HG02884 (cell line): ENCODE results near the gene VEPH1.
"Not testable (repeated sequence)": the region's sequence is repeated elsewhere in the genome, so short reads cannot be mapped to it uniquely, and the experiment has no call there.

Experiments
- ATAC-seq: cut with Tn5 transposase; IDR thresholded peaks from one replicate; pipeline ENCODE4 v1.9.1; 2021; ENCODE audit warnings: mild to moderate bottlenecking, moderate library complexity; ENCODE audit not compliant: unreplicated experiment

The VEPH1 gene

DNA sequence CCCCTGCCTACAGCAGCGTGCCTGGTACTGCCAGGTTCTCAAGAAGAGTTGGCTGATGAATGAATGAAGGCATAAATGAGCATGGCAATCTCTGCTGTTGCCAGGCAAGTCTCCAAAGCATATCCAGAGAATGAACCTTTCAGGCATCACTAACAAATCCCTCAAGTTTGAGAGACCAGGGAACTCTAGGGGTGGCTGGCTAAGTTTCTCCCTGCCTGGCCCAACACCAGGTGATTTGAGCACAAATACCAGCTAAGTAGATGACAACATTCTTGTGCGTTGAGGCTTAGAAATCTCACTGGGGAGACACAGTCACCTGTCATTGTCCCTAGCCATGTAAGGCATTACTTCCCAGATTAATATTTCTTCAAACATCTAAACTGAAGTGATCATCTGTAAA lies 147.9 kb downstream of the VEPH1 start:
- ATAC-seq: no peak

DNA sequence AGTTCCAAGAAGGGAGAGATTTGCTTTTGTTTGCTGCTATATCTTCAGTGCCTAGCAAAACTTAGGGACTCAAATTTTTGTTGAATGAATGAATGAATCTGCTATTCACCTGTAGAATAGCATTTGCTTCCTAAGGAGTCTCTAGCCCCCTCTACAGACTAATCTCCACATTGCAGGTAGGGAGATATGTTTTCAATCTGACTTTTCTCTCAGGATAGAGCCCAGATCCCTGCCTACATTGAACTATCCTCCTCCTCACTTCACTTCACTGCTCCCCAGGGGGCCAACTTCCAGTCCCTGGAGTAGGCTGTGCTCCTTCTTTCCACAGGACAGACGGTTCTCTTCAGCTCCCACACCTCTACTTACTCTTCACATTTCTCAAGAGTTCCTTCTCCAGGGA lies 148.5 kb downstream of the VEPH1 start:
- ATAC-seq: peak; percentile 49

DNA sequence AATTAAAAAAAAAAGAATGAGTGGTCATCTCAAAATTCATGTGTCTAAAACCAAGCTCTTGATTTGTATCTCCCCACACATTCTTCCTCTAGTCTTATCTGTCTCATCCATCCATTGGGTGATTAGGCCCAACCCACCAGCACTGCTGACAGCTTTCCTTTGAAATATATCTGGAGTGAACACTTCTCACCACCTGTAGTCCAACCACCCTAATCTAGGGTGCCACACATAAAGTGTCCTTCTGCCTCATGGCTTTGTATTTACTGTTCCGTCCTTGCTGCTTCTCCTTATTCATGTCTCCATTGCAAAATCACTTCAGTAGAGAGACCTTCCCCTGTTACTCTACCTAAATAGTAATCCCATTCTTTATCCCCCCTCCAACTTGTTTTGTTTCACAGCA lies 149.0 kb downstream of the VEPH1 start:
- no peak for ATAC-seq

DNA sequence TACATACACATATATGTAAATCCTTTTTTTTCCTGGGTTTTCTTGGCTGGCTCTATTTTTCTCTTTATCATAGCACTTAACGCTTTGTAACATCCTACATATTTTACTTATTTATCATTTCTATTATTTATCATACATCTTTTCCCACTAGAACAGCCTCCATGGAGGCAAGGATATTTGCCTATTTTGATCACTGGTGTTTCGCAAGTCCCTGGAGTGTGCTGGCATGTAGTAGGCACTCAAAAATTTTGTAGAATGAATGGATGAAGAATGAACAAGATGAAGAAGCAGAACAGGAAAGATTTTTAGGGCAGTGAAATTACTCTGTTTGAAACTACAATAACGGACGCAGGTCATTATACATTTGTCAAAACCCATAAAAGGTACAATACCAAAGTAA lies 149.6 kb downstream of the VEPH1 start:
- no peak for ATAC-seq

DNA sequence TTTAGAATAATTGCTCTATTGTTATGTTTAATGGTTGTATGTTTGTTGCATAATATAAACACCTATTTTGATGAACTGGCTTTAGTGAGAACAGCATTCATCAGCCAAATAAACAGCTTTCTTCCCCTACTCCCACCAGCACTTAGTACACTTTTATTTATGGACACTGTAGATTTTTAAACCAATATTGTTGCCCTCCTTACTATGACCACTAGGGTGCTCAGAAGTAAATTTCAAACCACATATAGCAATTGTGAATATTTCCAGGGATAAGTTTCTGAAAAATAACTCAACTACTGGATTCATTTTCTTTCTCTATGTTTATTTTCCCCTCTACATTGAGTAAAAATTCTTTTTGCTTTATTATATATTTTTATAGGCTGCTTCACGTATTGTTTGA lies 151.2 kb downstream of the VEPH1 start:
- ATAC-seq: no peak

DNA sequence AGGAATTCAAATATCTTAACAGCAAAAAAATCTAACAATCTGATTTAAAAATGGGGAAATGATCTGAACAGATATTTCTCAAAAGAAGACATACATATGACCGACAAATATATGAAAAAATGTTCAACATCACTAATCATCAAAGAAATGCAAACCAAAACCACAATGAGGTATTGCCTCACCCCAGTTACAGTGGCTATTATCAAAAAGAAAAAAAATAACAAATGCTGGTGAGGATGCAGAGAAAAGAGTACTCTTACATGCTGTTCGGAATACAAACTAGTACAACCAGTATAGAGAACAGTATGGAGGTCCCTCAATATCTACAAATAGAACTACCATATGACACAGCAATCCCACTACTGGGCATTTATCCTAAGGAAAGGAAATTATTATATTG lies 152.6 kb downstream of the VEPH1 start:
- ATAC-seq: not testable (repeated sequence)

DNA sequence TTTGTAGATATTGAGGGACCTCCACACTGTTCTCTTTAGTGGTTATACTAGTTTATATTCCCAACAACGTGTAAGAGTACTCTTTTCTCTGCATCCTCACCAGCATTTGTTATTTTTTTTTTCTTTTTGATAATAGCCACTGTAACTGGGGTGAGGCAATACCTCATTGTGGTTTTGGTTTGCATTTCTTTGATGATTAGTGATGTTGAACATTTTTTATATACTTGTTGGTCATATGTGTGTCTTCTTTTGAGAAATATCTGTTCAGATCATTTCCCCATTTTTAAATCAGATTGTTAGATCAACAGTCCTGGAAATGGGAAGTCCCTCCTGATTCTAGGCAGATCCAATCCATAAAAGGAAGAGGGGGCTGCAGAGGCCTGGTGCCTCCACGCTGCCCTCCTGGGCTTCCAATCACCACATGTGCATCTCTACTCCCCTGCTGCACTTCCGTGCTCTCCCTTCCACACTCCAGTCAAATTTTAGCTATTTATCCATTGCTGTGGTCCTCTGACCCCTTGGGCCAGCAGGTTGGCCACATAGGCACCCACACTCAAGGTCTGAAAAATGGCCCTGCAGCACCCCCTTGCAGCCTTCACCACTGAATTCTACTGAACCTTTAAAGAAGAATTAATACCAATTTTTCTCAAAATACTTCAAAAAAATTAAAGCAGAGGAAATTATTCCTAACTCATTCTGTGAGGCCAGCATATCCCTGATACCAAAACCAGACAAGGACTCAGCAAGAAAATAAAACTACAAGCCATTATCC lies 154.7 kb downstream of the VEPH1 start:
- ATAC-seq: not testable (repeated sequence)

DNA sequence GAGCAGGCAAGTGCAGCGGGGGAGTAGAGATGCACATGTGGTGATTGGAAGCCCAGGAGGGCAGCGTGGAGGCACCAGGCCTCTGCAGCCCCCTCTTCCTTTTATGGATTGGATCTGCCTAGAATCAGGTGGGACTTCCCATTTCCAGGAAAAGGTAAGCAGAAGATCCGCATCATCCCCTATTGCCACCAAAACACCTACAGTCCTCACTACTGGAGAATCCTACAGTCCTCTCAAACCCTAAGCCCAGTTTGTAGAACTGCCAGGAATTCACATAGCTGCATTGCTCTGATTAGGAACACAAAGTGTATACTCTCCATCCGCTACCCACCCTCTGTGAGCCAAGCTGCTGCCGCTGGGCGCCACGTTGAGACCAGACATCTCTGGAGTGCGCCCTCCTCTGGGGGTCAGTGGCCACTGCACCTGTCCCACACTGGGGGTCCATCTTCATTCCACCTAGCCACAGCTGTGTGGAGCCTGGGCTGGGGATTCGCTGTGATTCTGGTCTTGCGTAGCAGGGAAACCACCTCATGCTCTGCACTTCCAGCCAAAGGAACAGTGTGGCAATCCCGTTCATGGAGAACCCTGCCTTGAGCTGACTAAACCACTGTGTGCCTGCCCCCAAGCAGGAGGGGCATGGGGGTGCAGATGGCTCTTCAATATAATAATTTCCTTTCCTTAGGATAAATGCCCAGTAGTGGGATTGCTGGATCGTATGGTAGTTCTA lies 155.5 kb downstream of the VEPH1 start:
- ATAC-seq: no peak

DNA sequence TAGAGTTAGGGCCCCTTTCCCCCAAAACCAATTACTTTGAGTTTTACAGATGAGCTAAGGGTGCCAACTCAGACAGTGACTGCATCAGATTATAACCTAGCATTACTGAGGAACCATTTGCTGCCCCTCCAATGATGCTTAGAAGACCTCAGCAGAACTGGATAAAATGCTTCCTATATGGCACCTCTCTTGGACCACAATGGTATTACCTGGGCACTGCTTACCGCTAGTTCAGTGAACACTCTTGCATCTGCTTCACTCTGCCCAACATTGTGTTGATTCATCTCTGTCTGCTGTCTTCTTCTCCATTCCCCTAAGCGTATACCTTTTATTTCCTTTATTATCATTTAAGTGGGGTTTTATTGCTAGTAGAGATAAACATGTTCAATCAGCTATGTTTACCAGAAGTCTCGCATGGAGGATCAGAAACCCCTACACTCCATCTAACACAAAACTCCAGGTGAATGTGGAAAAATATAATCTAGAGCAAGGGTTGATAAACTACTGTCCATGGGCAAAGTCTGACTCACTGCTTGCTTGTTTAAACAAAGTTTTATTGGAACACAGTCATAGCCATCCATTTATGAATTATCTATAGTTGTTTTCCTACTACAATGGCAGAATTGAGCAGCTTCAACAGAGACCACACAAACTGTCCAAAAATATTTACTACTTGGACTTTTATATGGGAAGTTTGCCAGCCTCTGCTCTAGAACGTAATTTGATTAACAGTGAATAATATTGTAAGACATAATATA lies 166.8 kb downstream of the VEPH1 start:
- ATAC-seq: no peak

DNA sequence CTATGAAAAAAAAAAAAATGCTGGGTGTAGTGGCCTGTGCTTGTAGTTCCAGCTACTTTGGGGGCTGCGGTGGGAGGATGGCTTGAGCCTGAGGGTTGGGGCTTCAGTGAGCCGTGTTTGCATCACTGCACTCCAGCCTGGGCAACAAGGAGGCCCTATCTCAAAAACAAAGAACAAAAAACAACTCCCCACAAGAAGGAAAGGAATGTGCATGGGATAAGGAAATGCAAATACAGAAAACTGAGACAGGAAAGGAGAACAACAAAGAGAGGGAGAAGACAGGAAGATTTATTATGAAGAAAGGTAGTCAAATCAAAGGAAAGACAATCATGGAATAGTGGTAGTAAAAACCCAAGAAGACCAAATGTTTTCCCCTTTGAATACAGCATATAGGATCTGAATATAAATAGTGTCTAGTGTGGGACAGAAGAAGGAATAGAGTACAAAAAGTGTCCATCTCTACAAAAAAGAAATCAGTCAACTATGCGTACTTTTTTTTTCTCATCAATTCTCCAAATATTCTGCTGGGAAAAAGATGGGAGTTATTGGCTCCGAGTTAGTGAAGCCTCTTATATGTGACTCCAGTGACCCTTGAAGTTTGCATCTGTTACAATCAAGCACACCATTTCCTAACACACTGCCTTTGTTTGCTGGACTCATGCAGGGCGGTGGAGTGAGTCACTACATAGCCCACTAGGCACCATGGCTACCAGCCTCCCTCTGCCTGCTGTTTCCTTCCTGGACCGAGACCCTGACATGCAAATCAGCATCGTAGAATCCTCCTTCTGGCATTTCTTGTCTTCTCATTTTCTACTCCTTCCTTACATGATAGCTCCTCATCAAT lies 167.8 kb downstream of the VEPH1 start:
- no peak for ATAC-seq

DNA sequence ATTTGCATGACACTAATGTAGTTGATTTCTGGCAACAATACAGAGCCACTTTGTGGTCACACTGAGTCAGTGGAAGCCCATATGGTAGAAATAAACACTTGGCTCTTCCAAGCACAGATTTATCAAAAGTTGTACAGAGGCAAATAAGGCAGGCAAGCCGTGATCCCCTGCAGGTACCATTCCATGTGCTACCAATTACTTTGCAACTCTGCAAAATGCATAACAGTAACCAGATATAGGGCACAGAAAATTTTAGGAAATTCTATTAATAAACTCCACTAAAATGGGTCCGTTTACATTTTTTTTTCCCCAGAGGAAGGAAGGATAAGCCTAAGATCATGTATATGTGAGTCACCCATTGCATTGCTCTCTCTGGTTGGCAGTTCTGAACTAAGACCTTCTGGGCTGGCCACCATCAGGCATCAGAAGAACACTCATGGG lies 169.6 kb downstream of the VEPH1 start:
- no peak for ATAC-seq

DNA sequence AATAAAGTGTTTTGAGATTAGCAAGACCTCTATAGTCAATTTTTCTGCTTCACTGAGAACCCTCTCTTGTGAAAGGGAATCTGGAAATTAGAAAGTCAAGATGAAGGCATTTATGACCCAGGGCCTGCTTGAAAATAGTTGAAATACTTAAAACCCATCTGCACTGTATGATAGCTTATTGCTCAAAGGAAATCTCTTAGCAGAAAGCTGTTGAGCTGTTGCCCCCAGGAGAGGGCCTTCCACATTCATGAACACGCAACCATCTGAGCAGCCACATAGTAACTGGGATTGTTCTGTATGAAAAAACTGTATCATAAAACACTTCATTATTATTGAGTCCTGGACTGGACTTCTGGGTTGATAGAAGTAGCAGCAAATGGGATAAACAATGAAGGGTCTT lies 173.0 kb downstream of the VEPH1 start:
- no peak for ATAC-seq

DNA sequence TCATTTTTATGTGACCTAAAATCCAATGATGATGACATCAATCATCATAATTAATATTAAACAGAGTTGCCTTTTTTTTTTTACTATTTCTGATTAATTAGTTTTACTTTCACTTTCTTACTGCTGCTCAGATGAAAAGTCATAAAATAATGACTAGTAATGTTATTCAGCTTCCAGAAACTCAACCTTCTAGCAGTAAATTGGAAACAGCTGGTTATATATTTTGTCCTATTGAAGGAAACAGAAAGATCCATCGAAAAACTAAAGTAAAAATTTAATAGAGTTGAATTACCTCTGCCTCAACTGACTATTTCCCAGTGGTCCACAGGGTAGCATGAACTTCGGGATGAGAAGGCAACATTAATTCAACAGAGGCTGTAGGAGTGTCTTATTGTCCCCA lies 173.7 kb downstream of the VEPH1 start:
- ATAC-seq: no peak

DNA sequence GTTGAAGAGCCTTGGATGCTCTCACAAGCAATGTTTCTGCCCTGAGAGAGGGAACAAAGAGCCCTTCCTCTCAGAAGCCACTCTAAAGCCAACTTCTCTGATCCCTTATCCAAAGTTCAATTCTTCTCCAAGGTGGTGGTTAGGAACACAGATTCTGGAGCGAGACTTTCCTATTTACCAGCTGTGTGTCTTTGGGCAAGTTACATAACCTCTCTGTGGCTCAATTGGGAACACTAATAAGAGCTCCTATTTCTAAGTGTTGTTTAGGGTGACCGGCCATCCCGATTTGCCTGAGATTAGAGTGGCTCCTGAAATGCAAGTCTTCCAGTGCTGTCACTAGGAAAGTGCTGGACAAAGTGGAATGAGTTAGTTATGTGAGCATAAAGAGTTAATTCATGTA lies 175.4 kb downstream of the VEPH1 start:
- ATAC-seq: no peak

DNA sequence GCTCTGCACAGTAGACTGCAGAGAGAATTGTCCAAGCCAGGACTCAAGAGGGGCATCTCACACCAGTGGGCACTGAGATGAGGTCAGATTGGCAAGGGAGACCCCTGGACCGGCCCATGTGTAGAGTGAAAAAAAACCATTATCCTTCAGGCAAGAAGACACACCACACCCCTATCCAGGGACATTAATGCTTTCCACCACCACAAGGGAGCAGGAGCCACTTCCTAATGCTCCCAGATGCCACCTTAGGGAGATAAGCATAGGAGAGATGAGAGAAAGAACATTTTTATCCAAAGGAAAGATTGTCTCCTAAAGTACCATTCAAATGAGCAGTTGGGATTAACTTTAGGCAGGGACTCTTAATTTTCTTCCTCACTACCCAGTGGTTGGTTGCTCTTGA lies 176.2 kb downstream of the VEPH1 start:
- no peak for ATAC-seq

DNA sequence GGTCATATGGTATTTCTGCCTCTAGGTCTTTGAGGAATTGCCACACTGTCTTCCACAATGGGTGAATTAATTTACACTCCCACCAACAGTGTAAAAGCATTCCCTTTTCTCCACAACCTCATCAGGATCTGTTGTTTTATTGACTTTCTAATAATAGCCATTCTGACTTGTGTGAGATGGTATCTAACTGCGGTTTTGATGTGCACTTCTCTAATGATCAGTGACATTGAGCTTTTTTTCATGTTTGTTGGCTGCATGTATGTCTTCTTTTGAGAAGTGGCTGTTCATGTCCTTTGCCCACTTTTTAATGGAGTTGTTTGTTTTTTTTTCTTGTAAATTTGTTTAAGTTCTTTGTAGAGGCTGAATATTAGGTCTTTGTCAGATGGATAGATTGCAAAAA lies 178.3 kb downstream of the VEPH1 start:
- not testable (repeated sequence) for ATAC-seq

DNA sequence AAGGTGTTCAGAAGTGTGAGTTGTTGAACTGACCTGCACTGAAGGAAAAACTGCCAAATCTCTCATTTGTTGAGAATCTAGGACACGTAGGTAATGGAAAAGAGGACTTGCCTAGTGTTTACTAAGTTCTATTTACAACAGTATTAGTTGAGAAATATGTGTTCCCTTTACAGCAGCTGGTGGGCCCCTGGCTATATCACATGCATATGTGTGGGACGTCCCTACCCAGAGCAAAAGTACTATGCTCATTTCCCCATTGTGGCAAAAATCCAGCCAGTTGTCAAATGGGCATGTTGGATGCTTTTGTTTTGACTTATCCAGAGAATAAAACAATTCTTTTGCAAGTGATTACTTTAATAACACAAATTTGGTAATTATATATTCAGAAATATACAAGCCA lies 179.9 kb downstream of the VEPH1 start:
- no peak for ATAC-seq

DNA sequence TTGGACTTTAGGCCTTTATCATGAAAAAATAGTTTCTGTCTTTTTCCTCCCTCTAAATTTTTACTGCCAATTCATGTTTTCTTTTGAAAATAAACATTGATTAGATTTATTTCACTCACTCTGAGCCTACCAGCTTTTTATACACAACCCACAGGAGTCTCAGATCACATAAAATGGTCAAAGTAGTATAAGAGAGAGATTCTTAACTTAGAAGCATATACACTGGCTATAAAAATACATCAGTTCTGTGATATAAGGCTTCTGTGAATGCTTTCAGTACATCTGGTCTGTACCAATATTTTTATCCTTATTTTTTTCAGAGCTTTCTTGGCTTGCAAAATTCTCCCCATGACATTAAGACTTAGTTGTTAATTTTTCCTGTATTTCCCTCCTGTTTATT lies 183.5 kb downstream of the VEPH1 start:
- no peak for ATAC-seq

DNA sequence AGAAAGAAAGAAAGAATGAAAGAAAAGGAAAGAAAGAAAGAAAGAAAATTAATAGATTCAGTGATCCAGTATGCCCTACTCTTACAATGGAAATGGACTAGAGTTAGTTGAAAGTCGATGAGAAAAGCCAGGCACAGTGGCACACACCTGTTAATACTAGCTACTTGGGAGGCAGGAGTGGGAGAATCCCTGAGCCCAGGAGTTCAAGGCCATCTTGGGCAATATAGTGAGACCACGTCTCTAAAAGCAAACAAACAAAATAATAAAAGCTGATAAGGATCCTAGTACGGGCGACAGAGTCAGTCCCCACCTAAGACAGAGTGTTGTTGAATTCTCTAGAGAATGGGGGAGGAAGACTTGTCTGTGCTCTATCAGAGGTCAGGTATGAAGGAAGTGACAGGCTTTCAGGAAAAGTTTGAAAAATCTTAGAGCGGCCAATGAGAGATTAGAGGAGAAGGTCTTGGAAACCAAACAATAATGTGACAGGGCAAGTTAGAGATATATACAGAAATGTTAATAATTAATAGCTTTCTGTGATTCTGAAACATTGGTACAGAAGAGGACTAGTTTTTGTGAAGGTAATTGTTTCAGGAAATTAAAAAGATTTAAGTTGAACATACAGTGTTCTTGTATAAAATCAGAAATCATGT lies 184.5 kb downstream of the VEPH1 start:
- no peak for ATAC-seq

DNA sequence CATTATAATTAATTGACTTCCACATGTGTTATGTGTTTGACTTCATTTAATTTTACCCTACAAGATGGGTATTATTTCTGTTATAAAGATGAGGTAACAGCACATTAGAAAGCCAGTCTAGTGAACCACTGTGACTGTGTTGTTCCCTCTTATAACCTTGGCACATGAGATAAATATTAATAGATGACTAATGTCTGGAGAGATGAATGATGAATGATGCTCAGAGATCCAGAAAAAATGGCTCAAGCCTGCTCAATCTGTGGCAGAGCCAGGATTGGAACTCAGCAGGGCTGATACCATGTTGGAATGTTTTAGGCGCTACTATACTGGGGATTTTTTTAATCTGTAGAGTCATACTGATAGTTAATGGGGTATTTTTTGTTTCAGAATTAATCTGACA lies 185.3 kb downstream of the VEPH1 start:
- ATAC-seq: no peak
